GM19468 (cell line): ENCODE measurements around the gene ARFGEF3.
"Not testable (repeated sequence)": the region's sequence is repeated elsewhere in the genome, so short reads cannot be mapped to it uniquely, and the experiment has no call there.

Experiments
- ATAC-seq: cut with Tn5 transposase; IDR thresholded peaks from one replicate; pipeline ENCODE4 v1.9.1; 2021; ENCODE audit warnings: mild to moderate bottlenecking, moderate library complexity, moderate number of reproducible peaks; ENCODE audit not compliant: unreplicated experiment; ENCODE audit errors: extremely low read depth

The ARFGEF3 gene, protein sequence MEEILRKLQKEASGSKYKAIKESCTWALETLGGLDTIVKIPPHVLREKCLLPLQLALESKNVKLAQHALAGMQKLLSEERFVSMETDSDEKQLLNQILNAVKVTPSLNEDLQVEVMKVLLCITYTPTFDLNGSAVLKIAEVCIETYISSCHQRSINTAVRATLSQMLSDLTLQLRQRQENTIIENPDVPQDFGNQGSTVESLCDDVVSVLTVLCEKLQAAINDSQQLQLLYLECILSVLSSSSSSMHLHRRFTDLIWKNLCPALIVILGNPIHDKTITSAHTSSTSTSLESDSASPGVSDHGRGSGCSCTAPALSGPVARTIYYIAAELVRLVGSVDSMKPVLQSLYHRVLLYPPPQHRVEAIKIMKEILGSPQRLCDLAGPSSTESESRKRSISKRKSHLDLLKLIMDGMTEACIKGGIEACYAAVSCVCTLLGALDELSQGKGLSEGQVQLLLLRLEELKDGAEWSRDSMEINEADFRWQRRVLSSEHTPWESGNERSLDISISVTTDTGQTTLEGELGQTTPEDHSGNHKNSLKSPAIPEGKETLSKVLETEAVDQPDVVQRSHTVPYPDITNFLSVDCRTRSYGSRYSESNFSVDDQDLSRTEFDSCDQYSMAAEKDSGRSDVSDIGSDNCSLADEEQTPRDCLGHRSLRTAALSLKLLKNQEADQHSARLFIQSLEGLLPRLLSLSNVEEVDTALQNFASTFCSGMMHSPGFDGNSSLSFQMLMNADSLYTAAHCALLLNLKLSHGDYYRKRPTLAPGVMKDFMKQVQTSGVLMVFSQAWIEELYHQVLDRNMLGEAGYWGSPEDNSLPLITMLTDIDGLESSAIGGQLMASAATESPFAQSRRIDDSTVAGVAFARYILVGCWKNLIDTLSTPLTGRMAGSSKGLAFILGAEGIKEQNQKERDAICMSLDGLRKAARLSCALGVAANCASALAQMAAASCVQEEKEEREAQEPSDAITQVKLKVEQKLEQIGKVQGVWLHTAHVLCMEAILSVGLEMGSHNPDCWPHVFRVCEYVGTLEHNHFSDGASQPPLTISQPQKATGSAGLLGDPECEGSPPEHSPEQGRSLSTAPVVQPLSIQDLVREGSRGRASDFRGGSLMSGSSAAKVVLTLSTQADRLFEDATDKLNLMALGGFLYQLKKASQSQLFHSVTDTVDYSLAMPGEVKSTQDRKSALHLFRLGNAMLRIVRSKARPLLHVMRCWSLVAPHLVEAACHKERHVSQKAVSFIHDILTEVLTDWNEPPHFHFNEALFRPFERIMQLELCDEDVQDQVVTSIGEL (N-terminal part only)

DNA sequence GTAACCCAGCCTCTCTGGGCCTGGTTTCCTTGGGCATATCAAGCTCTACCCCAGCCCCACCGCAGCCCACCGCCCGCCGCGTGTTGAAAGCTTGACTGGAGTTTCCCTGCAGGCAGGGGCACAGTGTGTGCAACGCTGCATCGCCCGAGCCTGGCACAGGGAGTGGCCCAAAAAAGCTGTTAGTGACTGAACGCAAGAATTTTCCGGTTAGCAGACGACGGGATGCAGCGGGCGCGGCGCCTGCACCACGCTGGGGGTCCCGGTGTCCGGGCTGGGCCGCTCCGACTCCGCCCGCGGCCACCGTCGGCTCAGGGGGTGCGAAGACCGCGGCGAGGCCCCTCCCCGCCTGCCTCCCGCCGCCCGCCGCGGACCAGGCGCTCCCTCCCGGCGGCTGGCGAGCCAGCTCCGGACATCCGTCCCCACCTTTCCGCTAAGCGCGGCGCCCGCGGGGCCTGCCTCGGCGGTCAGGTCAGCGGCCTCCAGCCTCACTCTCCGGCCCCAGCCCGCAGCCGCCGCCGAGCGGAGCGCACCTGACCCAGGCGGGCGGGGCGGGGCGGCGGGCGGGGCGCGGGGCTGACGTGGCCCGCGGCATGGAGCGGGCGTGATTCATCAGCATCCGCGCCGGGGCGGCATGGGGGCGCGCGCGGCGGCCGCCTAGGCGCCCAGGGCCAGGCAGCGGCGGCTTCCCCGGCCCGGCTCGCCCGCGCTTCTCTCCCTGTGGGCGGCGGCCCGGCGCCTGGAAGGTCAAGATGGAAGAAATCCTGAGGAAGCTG is at the start of gene ARFGEF3:
Gene ARFGEF3, plus strand, starts transcription at position 602 of the 773 bp plus-strand sequence. Its CDS starts 148 bp downstream, at position 750.
- ATAC-seq: peak; percentile 51

DNA sequence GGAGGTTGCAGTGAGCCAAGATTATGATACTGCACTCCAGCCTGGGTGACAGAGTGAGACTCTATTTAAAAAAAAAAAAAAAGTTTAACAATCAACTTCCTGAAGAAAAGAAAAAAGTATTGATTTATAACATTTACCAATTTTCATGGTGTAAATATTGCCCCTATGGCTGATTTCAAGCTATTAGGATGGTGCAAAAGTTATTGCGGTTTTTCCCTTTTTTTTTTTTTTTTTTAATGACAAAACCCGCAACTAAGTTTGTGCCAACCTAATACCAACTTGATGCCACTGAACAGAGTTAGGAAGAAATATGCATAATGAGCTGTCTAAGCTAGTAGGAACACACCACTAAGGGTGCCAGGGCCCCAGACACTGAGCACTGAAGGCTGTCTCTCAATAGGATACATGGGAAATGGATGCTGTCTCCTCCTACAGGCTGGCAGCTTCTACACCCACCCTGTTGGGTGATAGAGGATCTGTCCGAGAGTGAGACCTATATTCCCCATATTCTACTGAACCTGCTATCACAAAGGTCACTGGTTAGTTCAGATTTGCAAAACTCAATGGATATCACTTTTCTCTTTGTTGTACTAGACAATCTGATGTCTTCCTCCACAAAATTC is 48.0 kb upstream of the ARFGEF3 start:
- no peak for ATAC-seq

DNA sequence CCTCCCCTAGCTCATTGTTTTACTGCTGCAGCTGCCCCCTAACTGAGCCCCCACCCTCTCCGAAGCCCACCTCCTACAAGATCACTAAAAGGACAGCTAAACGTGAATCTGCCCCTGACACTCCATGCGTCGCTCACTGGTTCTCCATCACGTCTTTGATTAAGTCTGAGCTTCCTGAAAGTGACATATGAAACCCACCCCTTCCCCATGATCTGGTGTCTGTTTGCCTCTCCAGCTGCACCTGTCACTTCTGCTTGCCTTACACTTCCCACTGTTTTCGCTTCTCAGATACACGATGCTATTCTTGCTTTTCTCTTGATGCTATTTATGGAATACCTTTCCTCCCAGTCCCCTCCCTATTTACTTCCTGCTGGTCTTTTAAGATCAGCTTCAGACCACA is 46.5 kb upstream of the ARFGEF3 start:
- no peak for ATAC-seq

DNA sequence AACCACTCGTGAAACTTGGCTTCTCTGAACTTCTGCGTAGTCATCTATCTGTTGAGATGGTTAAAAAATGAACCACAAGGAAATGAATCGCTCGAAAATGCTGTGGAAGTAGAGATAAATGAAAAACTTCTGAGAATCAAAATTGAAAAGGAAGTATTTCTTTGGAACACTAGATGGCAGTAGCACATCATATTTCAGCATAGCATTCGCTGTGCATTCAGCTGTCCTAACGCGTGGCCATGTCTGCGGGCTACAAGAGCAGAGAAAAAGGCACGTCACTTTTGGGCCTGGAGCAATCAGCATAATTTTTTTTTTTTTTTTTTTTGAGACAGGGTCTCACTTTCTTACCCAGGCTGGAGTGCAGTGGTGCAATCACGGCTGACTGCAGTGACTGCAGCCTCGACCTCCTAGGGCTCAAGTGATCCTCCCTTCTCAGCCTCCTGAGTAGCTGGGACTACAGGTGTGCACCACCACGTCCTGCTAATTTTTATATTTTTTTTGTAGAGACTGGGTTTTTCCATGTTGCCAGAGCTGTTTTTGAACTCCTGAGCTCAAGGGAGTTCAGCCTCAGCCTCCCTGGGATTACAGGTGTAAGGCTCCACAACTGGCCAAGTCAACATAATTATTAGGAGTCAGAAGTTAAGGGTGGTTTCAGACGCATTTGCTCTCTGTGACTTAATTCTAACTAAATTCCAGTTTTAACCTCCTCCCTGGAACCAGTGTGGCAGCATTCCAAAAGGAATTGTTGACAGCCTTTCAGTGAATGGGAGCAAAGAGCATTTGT is 45.7 kb upstream of the ARFGEF3 start:
- ATAC-seq: no peak

DNA sequence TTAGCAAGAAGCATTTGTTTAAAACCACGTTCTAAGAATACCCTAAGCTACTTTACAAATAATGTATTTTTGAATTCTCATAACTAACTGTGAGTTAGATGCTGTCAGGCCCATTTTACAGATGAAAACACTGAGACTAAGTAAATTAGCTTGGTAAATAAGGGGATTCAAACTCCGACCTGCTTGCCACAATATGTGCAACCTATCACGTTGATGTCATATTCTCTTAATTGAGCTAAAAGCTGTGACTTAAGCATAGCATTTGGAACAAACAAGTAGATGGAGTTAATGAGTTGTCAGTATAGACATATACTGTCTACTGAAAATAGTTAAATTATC is 45.1 kb upstream of the ARFGEF3 start:
- no peak for ATAC-seq

DNA sequence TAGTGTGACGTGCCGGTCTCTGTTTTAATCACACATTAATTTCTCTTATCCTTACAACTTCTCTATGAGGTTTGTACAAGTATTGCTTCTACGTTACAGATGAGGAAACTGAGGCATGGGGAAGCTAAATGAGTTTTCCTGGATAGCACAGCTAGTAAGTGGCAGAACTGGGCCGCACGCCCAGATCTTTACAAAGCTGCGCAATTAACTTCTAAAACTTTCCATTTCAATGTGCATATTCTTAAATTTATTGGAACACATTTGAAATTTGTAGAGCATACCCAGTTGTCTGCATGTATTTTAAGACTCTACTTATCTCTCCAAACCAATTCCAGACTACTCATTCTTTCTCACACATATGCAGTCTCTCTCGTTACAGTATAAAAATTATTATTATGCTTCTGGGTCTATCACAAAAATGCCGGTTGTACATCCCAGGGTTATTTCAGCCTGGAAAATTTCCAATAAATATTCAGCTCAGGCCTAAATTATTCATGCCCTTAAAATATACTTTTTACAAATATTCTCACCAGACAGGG is 44.3 kb upstream of the ARFGEF3 start:
- ATAC-seq: no peak

DNA sequence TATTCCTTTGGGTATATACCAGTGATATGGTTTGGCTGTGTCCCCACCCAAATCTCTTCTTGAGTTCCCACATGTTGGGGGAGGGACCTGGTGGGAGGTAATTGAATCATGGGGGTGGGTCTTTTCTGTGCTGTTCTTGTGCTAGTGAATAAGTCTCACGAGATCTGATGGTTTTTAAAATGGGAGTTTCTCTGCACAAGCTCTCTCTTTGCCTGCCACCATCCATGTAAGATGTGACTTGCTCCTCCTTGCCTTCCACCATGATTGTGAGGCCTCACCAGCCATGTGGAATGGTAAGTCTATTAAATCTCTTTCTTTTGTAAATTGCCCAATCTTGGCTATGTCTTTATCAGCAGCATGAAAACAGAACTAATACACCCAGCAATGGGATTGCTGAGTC is 42.5 kb upstream of the ARFGEF3 start:
- ATAC-seq: not testable (repeated sequence)

DNA sequence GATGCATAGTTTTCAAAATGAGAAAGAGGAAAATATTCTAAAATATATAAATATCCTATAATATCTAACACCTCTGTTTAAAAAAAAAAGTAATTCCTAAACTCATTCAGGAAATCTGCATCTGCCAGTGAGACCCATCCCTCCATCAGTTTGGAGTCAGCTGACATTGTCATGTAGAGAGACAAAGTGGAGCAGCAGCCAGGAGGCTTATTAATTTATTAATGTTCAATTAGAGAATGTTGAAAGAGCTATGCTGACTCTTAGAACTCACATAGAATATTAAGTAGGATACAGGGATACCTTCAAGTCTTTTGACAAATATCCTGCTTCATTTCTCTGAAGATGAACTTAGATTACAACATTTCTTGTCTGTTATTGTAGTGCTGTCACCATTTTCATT is 41.8 kb upstream of the ARFGEF3 start:
- no peak for ATAC-seq

DNA sequence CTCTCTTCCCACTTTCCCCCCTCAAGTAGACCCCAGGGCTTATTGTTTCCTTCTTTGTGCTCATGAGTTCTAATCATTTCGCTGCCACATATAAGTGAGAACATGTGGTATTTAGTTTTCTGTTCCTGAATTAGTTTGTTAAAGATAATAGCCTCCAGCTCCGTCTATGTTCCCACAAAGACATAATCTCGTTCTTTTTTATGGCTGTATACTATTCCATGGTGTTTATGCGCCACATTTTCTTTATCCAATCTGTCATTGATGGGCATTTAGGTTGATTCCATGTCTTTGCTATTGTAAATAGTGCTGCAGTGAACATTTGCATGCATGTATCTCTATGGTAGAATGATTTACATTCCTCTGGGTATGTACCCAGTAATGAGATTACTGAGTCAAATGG is 37.6 kb upstream of the ARFGEF3 start:
- no peak for ATAC-seq

DNA sequence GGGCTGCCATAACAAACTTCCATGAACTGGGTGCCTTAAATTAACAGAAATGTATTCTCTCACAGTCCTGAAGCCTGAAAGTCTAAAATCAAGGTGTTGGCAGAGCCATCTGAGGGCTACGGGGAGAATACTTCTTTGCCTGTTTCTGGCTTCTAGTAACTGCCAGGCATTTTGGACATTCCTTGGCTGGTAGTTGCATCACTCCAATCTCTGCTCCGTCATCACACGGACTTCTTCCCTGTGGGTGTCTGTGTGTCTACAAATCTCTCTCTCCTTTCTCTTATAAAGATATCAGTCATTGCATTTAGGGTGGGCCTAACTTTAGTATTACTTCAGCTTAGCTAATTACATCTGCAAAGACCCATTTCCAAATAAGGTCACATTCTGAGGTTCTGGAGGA is 33.6 kb upstream of the ARFGEF3 start:
- ATAC-seq: no peak

DNA sequence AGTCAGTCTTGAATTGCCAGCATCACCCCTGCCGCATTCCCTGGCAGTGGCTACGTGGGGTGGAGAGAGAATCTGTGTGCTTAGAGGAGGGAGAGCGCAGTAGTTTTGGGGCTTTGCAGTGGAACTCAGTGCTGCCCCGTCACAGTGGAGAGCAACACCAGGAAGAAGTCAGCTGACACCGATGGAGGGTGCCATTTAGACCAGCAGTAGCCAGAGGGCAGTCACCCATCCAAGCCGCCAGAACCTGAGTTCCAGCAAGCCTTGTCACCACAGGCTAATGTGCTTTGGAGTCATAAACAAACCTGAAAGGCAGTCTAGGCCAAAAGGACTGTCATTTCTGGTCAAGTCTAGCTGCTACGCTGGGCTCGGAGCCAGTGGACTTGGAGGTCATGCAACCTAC is 32.5 kb upstream of the ARFGEF3 start:
- no peak for ATAC-seq

DNA sequence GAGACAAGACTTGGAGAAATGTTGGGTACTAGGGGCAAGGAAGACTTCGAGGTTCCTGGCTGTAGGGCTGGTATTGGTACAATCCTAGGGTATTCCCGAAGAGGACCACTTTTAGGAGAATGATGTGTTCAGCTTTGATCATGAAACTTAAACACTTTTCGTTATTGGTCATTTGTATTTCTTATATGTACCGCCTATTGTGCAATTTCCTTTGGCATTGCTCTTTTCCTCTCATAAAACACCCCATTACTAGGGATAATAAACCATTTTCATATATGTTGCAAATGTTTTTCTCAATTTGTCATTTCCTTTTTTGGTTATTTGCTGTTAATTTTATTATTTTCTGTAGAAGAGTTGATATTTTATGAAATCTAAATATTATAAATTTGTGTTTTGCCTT is 18.9 kb upstream of the ARFGEF3 start:
- no peak for ATAC-seq

DNA sequence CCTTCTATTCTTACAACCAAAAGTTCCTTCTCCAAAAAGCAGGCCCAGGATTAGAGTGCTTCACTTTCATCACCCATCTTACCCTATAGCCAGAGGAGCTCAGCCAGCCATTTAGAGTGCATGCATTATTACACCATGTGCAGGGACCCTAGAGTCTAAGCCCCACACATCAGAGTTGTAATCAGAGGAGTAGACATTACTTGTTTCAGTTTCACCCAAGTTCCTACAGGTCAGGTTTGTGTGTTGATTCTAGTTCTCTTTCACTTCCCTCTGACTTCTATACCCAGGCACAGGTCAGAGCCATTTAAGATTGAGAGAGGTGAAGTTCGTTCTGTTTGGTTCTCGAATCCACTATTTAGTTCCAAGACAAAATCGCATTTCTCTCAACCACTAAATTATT is 16.3 kb upstream of the ARFGEF3 start:
- no peak for ATAC-seq

DNA sequence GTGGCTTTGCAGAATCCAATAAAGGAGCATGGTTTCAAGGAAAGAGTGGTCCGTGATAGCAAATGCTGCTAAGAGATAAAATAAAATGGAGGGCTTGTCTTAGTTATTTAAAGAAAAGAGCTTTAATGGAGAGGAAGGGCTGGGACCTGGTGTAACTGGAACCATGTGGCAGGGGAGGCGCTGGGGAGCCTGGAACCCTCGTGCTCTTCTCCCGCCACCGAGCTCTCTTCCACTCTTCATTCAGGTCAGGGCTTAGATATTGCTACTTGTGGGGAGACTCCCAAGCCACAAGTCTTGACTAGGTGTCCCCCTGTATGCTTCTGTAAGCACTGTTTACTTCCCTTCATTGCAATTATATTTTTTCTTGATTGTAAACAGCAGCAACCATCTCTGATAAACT is 15.2 kb upstream of the ARFGEF3 start:
- ATAC-seq: no peak

DNA sequence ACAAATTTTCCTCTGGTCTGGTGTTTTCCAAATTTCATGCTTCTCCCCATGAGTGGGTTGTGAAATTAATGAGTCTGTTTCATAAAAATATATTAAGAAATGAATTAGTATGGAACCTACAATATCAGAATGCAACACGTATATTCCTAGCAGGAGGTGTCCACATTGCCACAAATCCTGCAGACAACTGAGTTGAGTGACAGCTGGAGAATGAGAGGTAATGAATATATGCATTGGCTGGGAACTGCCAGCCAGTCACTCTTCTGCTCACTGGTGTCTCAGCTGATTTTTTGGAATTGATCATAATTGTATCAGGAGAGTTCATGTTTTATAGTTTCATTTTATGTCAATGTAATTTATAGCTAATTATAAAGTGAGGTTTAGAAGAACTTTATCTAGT is 6.3 kb upstream of the ARFGEF3 start:
- no peak for ATAC-seq

DNA sequence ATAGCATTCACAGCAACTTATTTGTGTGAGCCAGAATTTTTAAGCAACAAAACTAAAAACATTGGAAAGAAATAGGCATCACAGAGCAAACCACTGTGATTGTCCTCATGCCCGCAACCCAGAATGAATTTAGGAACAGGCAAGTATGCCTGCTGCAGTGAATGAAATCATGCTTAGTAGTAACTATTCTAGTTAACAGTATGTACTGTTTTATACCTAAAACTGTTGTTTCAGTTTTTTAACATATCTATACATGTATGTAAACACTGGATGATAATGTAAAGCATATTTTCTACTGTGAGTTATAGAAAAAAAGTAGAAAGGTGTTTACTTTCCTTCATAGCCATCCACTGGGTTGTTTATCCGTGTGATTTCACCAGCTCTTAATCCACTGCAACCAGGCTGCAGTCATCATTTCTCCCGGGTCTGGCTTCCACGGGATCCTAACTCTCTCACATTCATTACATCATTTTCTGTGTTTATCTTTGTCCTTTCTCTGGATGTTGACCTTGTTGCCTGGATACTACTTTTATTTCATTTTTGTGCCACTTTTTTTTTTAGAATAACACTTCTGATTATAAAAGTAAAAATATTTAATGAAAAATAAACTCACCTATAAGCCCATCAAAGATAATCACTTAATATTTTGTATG is 3.6 kb upstream of the ARFGEF3 start:
- ATAC-seq: no peak

DNA sequence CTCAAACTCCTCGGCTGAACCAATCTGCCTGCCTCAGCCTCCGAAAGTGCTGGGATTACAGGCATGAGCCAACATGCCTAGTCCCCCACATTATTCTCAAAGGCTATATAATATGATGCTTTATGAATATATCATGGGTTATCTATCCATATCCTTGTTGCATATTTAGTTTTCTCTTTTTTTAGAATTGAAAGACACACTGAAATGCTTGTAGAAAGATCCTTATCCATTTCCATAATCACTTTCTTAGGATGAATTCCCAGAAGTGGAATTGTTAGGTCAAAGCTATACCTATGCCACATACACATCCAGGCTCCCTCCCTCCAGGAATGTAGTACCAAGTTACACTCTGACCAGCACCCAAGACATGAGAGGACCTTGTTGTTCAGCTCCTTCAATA is 2.5 kb upstream of the ARFGEF3 start:
- ATAC-seq: no peak
